Hepatocyte (in vitro differentiated cells): Measurements from ENCODE around the gene RAB1B. TPM values are rescaled to one million over a fixed set of nuclear protein-coding genes. Genes with fewer than 3 reads are reported as not detected.

Source experiments
- DNase-seq: peaks from one replicate; pipeline ENCODE4 v3.0.0-alpha.2; 2016; ENCODE audit warnings: low spot score
- H2AFZ ChIP-seq: fragments of 200-600 bp; sonication (generic); 2 replicates; pipeline ENCODE4 v1.6.0; 2016; ENCODE audit warnings: antibody characterized with exemption, mild to moderate bottlenecking
- H3K27ac ChIP-seq: fragments of 200-600 bp; sonication (generic); 2 replicates; pipeline ENCODE4 v1.5.1; 2016; ENCODE audit warnings: mild to moderate bottlenecking
- H3K27me3 ChIP-seq: fragments of 200-600 bp; sonication (generic); 2 replicates; pipeline ENCODE4 v1.6.1; 2016
- H3K36me3 ChIP-seq: fragments of 200-600 bp; sonication (generic); replicated peaks from 2 replicates; pipeline ENCODE4 v1.5.1; 2016; ENCODE audit warnings: low read depth; ENCODE audit not compliant: insufficient read depth
- H3K4me1 ChIP-seq: fragments of 200-600 bp; sonication (generic); 2 replicates; pipeline ENCODE4 v1.5.1; 2016; ENCODE audit warnings: mild to moderate bottlenecking, moderate library complexity; ENCODE audit not compliant: insufficient read depth
- H3K4me2 ChIP-seq: fragments of 200-600 bp; sonication (generic); 2 replicates; pipeline ENCODE4 v1.6.0; 2016
- H3K4me3 ChIP-seq: fragments of 200-600 bp; sonication (generic); 2 replicates; pipeline ENCODE4 v1.5.1; 2016; ENCODE audit warnings: mild to moderate bottlenecking
- H3K79me2 ChIP-seq: fragments of 200-600 bp; sonication (generic); 2 replicates; pipeline ENCODE4 v1.6.0; 2017; ENCODE audit warnings: mild to moderate bottlenecking
- H3K9me2 ChIP-seq: fragments of 200-600 bp; sonication (generic); replicated peaks from 2 replicates; pipeline ENCODE4 v1.6.0; 2017; ENCODE audit warnings: mild to moderate bottlenecking; ENCODE audit not compliant: insufficient read depth
- H3K9me3 ChIP-seq: fragments of 200-600 bp; sonication (generic); 2 replicates; pipeline ENCODE4 v1.5.1; 2016; ENCODE audit warnings: low read depth, mild to moderate bottlenecking
- H4K20me1 ChIP-seq: fragments of 200-600 bp; sonication (generic); 2 replicates; pipeline ENCODE4 v1.6.0; 2016; ENCODE audit warnings: mild to moderate bottlenecking; ENCODE audit not compliant: insufficient read depth, poor library complexity, severe bottlenecking
- CTCF ChIP-seq: fragments of 200-600 bp; sonication (generic); IDR thresholded peaks from 2 replicates; pipeline ENCODE4 v1.5.1; 2016; ENCODE audit warnings: antibody characterized with exemption, mild to moderate bottlenecking; ENCODE audit not compliant: poor library complexity
- EZH2 ChIP-seq: fragments of 200-600 bp; sonication (generic); IDR thresholded peaks from 2 replicates; pipeline ENCODE4 v1.6.1; 2016; ENCODE audit warnings: antibody characterized with exemption, mild to moderate bottlenecking, borderline replicate concordance
- EZH2phosphoT487 ChIP-seq: fragments of 200-600 bp; sonication (generic); IDR thresholded peaks from one replicate; pipeline ENCODE4 v1.6.1; 2018; ENCODE audit warnings: antibody characterized with exemption, mild to moderate bottlenecking, low read depth, moderate library complexity; ENCODE audit not compliant: unreplicated experiment, severe bottlenecking
- WGBS: methylation state at CpG from one replicate; pipeline ENCODE4 v1.1.6; 2016; ENCODE audit warnings: low lambda C conversion rate; ENCODE audit errors: missing lambda C conversion rate; 5-methylcytosine and 5-hydroxymethylcytosine counted together
- polyA plus RNA-seq: library from polyadenylated mRNA; unstranded; fragments of >200 nt; fragmentation: Nextera tagmentation; extraction: Ambion mirVana; gene quantifications from 2 replicates; pipeline ENCODE4 v1.2.1, GENCODE V29; 2016
- total RNA-seq: library from RNA; depleted of rRNA; stranded (reverse); fragments of >200 nt; gene quantifications from 2 replicates; pipeline ENCODE4 v1.2.3, GENCODE V29; 2014

The RAB1B gene
- total and polyA plus RNA-seq, 2 experiments from 2014 or later, result 19.9 to 88.4 TPM

GRCh38 chr11:66258473-66258893 is 10.0 kb upstream of the RAB1B start:
- H3K36me3 ChIP-seq, result no peaks in the 10 kb centered on the region
- H3K4me2 ChIP-seq, result peak overlapping the region; percentile 98
- H3K4me3 ChIP-seq, result peak overlapping the region; percentile 87
- H4K20me1 ChIP-seq, result peaks cover 8% of the 10 kb centered on the region
- peaks cover 17% of the 10 kb centered on the region for H3K79me2 ChIP-seq
- TF ChIP-seq CTCF (no peak), EZH2phosphoT487 (no peak), EZH2 (no peak)
- DNase-seq, result no peak
- H3K9me3 ChIP-seq, result no peaks in the 10 kb centered on the region
- H3K27me3 ChIP-seq, result no peaks in the 10 kb centered on the region
- WGBS, result 6% methylated on average over 28 of the region's 28 CpGs
- H3K9me2 ChIP-seq, result no peaks in the 10 kb centered on the region
- H2AFZ ChIP-seq, result no peak overlapping the region
- peaks cover 8% of the 10 kb centered on the region for H3K4me1 ChIP-seq
- H3K27ac ChIP-seq, result peak overlapping the region; percentile 20

- peak overlapping the region; percentile 98 for H3K4me2 ChIP-seq
Measured at GRCh38 chr11:66259225-66259624, 9.2 kb upstream of the RAB1B start.

GRCh38 chr11:66259956-66260355 is 8.5 kb upstream of the RAB1B start:
- Histone ChIP-seq H3K4me1 (peaks cover 8% of the 10 kb centered on the region), H3K4me2 (no peak overlapping the region), H3K4me3 (no peak overlapping the region), H3K27me3 (no peaks in the 10 kb centered on the region), H4K20me1 (peaks cover 8% of the 10 kb centered on the region), H3K9me3 (no peaks in the 10 kb centered on the region), H2AFZ (no peak overlapping the region), H3K9me2 (no peaks in the 10 kb centered on the region), H3K36me3 (no peaks in the 10 kb centered on the region), H3K79me2 (peaks cover 17% of the 10 kb centered on the region), H3K27ac (no peak overlapping the region)
- no peak for TF ChIP-seq EZH2phosphoT487
- no peak for TF ChIP-seq EZH2
- TF ChIP-seq CTCF, result no peak
- 97% methylated on average over 4 of the region's 4 CpGs for WGBS
- no peak for DNase-seq

More at GRCh38 chr11:66259225-66259624, 9.2 kb upstream of the RAB1B start:
- Histone ChIP-seq H4K20me1 (peaks cover 8% of the 10 kb centered on the region), H3K4me1 (peaks cover 8% of the 10 kb centered on the region), H3K9me3 (no peaks in the 10 kb centered on the region), H3K36me3 (no peaks in the 10 kb centered on the region), H3K27ac (no peak overlapping the region), H3K79me2 (peaks cover 17% of the 10 kb centered on the region), H2AFZ (no peak overlapping the region), H3K27me3 (no peaks in the 10 kb centered on the region), H3K4me3 (no peak overlapping the region), H3K9me2 (no peaks in the 10 kb centered on the region)
- TF ChIP-seq EZH2 (no peak), CTCF (no peak), EZH2phosphoT487 (no peak)
- no peak for DNase-seq
- 98% methylated on average over 2 of the region's 2 CpGs for WGBS

GRCh38 chr11:66261578-66261977 is 6.9 kb upstream of the RAB1B start:
- no peaks in the 10 kb centered on the region for H3K9me3 ChIP-seq
- no peaks in the 10 kb centered on the region for H3K36me3 ChIP-seq
- peaks cover 17% of the 10 kb centered on the region for H3K79me2 ChIP-seq
- no peak overlapping the region for H3K27ac ChIP-seq
- no peak overlapping the region for H2AFZ ChIP-seq
- peaks cover 8% of the 10 kb centered on the region for H3K4me1 ChIP-seq
- H3K9me2 ChIP-seq, result no peaks in the 10 kb centered on the region
- TF ChIP-seq EZH2phosphoT487 (no peak), CTCF (no peak), EZH2 (no peak)
- no peak overlapping the region for H3K4me2 ChIP-seq
- no peak for DNase-seq
- no peak overlapping the region for H3K4me3 ChIP-seq
- peaks cover 8% of the 10 kb centered on the region for H4K20me1 ChIP-seq
- H3K27me3 ChIP-seq, result no peaks in the 10 kb centered on the region
- 98% methylated on average over 15 of the region's 16 CpGs for WGBS
